GM10248 (cell line): ENCODE measurements around the gene BICC1.

Source experiments
- CTCF ChIA-PET: fragments of 300-600 bp; sonication (Branson Sonifier 250); formaldehyde crosslinking; extraction: SDS; loops from one replicate; lab custom pipeline; 2021; ENCODE audit warnings: antibody characterized with exemption; lab: Yijun Ruan, JAX
- POLR2A ChIA-PET: fragments of 350-650 bp; sonication (Branson Sonifier 250); formaldehyde crosslinking; extraction: SDS; loops from one replicate; lab custom pipeline; 2020; ENCODE audit warnings: antibody characterized with exemption; lab: Yijun Ruan, JAX
- DNase-seq: peaks from one replicate; pipeline ENCODE4 v3.0.0; 2012; ENCODE audit errors: extremely low spot score
- CTCF ChIP-seq: IDR thresholded peaks from 2 replicates; pipeline ENCODE4 v1.5.1; 2012; ENCODE audit warnings: mild to moderate bottlenecking, low read depth; ENCODE audit errors: extremely low read depth, missing control alignments, control extremely low read depth

Gene BICC1

GRCh38 chr10:58823983-58824382 lies 311.3 kb downstream of the BICC1 start:
- POLR2A ChIA-PET, result no interaction called here
- no peak for TF ChIP-seq CTCF
- no peak for DNase-seq
- CTCF ChIA-PET, result no interaction called here

- no peak for DNase-seq
- CTCF ChIA-PET, result no interaction called here
- TF ChIP-seq CTCF, result no peak
- POLR2A ChIA-PET, result no interaction called here
Observed at GRCh38 chr10:58824396-58824795, 311.7 kb downstream of the BICC1 start.

- TF ChIP-seq CTCF, result no peak
- no peak for DNase-seq
- POLR2A ChIA-PET, result no interaction called here
- CTCF ChIA-PET, result no interaction called here
Observed at GRCh38 chr10:58826694-58827093, 314.0 kb downstream of the BICC1 start.

- no peak for TF ChIP-seq CTCF
- no peak for DNase-seq
- ChIA-PET POLR2A (no interaction called here), CTCF (no interaction called here)
Observed at GRCh38 chr10:58827381-58827780, 314.7 kb downstream of the BICC1 start.

- CTCF ChIA-PET, result no interaction called here
- POLR2A ChIA-PET, result no interaction called here
- no peak for DNase-seq
- no peak for TF ChIP-seq CTCF
Observed at GRCh38 chr10:58829839-58830238, 317.2 kb downstream of the BICC1 start.

GRCh38 chr10:58830697-58831096 lies 318.0 kb downstream of the BICC1 start:
- CTCF ChIA-PET, result no interaction called here
- DNase-seq, result no peak
- no peak for TF ChIP-seq CTCF
- POLR2A ChIA-PET, result no interaction called here
